ENCODE measurements around the gene DNMT3L. TPM values are rescaled to one million over a fixed set of nuclear protein-coding genes. Genes with fewer than 3 reads are reported as not detected.
"Not testable (repeated sequence)": the region's sequence is repeated elsewhere in the genome, so short reads cannot be mapped to it uniquely, and the experiment has no call there.

DNMT3L gene
- total RNA-seq, 1 donor from 2014 or later: not detected

DNA sequence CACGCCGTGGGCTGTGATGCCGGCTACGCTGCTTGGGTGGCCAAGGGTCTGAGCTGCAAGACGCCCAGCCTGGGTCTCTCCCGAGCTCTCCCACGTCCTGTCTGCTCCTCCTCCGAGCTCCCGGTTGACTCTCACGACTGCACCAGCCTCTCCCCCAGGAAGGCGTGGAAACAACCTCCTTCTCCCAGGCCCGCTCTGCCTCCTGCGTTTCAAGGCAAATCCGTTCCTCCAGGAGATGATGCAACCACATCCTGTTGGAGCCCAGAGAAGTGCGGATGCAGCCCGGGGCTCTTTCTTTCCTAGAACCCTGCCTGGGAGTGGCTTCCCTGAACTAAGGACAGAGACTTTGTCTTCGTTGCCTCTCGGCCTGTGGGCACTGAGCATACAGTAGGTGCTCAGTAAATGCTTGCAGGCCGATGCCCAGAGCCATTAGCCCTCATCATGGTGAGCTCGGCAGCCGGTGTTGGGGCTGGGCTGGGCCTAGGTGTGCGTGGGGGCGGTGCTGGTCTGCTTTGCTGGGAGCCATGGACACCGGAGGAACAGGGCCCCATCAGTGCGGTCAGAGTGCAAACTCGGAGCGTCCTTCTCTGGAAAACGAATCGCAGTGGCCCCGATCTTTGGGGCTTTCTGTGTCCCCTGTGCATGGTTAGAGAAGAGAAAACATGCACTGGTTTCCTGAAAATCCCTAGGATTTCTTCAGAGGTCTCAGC is 59.0 kb downstream of the DNMT3L start:
- H3K27ac Mint-ChIP-seq; H3K4me3 Mint-ChIP-seq (ENCODE audit: low read depth); H3K27me3 Mint-ChIP-seq; DNase-seq (ENCODE audit: low spot score, unreplicated experiment); H3K9me3 Mint-ChIP-seq (ENCODE audit: low read depth); H3K36me3 Mint-ChIP-seq (ENCODE audit: insufficient read depth); H3K4me1 Mint-ChIP-seq (ENCODE audit: low read depth): not testable (repeated sequence)

DNA sequence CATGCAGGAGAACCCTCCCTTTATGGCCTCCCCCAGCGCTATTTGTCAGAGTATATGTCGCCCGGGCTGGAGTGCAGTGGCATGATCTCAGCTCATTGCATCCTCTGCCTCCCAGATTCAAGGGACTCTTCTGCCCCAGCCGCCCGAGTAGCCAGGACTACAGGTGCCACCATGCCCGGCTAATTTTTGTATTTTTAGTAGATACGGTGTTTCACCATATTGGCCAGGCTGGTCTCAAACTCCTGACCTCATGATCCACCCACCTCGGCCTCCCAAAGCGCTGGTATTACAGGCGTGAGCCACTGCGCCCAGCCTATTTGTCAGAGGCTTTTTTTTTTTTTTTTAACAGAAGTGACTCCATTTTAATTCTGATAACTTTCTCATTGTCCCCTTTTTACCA is 61.7 kb downstream of the DNMT3L start:
- not testable (repeated sequence) for H3K9me3 Mint-ChIP-seq (ENCODE audit: low read depth); H3K4me1 Mint-ChIP-seq (ENCODE audit: low read depth); DNase-seq (ENCODE audit: low spot score, unreplicated experiment); H3K27me3 Mint-ChIP-seq; H3K4me3 Mint-ChIP-seq (ENCODE audit: low read depth); H3K36me3 Mint-ChIP-seq (ENCODE audit: insufficient read depth)
- peak overlapping the region; percentile 64 for H3K27ac Mint-ChIP-seq

DNA sequence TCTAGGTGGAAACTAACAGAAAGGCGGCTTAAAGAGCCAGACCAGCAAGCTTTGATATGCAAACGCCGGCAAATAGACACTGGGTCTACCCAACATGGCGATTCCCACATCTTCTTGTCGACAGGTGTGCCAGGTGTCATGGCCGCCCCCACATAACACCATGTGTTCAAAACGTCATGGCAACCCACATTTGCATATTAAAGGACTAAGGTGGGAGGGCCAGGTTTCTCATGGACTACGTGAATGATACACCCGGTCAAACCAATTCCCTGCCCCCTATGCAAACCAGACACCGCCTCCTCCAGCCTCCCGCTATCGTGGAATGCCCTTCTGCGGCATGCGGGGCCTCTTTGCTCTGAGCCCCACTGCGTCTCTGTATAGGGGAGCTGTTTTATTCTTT is 62.2 kb downstream of the DNMT3L start:
- TF ChIP-seq, protein P1, sequence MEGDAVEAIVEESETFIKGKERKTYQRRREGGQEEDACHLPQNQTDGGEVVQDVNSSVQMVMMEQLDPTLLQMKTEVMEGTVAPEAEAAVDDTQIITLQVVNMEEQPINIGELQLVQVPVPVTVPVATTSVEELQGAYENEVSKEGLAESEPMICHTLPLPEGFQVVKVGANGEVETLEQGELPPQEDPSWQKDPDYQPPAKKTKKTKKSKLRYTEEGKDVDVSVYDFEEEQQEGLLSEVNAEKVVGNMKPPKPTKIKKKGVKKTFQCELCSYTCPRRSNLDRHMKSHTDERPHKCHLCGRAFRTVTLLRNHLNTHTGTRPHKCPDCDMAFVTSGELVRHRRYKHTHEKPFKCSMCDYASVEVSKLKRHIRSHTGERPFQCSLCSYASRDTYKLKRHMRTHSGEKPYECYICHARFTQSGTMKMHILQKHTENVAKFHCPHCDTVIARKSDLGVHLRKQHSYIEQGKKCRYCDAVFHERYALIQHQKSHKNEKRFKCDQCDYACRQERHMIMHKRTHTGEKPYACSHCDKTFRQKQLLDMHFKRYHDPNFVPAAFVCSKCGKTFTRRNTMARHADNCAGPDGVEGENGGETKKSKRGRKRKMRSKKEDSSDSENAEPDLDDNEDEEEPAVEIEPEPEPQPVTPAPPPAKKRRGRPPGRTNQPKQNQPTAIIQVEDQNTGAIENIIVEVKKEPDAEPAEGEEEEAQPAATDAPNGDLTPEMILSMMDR (IDR thresholded peaks at IDR 0.05; ENCODE audit: unreplicated experiment): no peak
- Mint-ChIP-seq H3K9me3 (ENCODE audit: low read depth) (no peaks in the 10 kb centered on the region), H3K27ac (peak overlapping the region; percentile 64), H3K4me3 (ENCODE audit: low read depth) (no peak overlapping the region), H3K4me1 (ENCODE audit: low read depth) (no peaks in the 10 kb centered on the region), H3K27me3 (peaks cover 3% of the 10 kb centered on the region), H3K36me3 (ENCODE audit: insufficient read depth) (no peaks in the 10 kb centered on the region)
- no peak for DNase-seq (ENCODE audit: low spot score, unreplicated experiment)

- not testable (repeated sequence) for H3K27me3 Mint-ChIP-seq; H3K36me3 Mint-ChIP-seq (ENCODE audit: insufficient read depth); DNase-seq (ENCODE audit: low spot score, unreplicated experiment); H3K27ac Mint-ChIP-seq; H3K4me1 Mint-ChIP-seq (ENCODE audit: low read depth); H3K4me3 Mint-ChIP-seq (ENCODE audit: low read depth); H3K9me3 Mint-ChIP-seq (ENCODE audit: low read depth)
Measured at GRCh38 chr21:44197156-44197516, 64.6 kb downstream of the DNMT3L start.

Other genes starting within 250 kb of the DNMT3L start
- gene TRAPPC10, start 249.6 kb downstream of the DNMT3L start, total RNA-seq: 40.4 and 42.7 TPM in 2 replicates
- gene PWP2, start 154.5 kb downstream of the DNMT3L start, total RNA-seq: 5.3 and 7.0 TPM in 2 replicates
- 16.7 and 20.6 TPM in 2 replicates for gene GATD3, start 128.2 kb downstream of the DNMT3L start, total RNA-seq
- gene ICOSLG, start 21.0 kb downstream of the DNMT3L start, total RNA-seq: 0.87 and 0.91 TPM in 2 replicates
- gene AIRE, start 24.0 kb upstream of the DNMT3L start, total RNA-seq: not detected in 2 replicates
- gene PFKL, start 38.2 kb upstream of the DNMT3L start, total RNA-seq: 120 and 132 TPM in 2 replicates
- 32.4 and 32.5 TPM in 2 replicates for gene CFAP410, start 77.5 kb upstream of the DNMT3L start, total RNA-seq
- gene TRPM2, start 91.7 kb upstream of the DNMT3L start, total RNA-seq: 0.16 and 0.17 TPM in 2 replicates
- gene LRRC3, start 193.6 kb upstream of the DNMT3L start, total RNA-seq: 5.1 and 5.7 TPM in 2 replicates